HG03039 (cell line): Measurements from ENCODE around the gene TRAF6.
A peak's percentile ranks its signal among the peaks of the same experiment; 100 is the strongest.
"Not testable (repeated sequence)": the region's sequence is repeated elsewhere in the genome, so short reads cannot be mapped to it uniquely, and the experiment has no call there.

Experiments used
- ATAC-seq: cut with Tn5 transposase; IDR thresholded peaks from one replicate; pipeline ENCODE4 v1.9.1; 2021; ENCODE audit warnings: mild to moderate bottlenecking, moderate library complexity; ENCODE audit not compliant: unreplicated experiment

Gene TRAF6, protein sequence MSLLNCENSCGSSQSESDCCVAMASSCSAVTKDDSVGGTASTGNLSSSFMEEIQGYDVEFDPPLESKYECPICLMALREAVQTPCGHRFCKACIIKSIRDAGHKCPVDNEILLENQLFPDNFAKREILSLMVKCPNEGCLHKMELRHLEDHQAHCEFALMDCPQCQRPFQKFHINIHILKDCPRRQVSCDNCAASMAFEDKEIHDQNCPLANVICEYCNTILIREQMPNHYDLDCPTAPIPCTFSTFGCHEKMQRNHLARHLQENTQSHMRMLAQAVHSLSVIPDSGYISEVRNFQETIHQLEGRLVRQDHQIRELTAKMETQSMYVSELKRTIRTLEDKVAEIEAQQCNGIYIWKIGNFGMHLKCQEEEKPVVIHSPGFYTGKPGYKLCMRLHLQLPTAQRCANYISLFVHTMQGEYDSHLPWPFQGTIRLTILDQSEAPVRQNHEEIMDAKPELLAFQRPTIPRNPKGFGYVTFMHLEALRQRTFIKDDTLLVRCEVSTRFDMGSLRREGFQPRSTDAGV

DNA sequence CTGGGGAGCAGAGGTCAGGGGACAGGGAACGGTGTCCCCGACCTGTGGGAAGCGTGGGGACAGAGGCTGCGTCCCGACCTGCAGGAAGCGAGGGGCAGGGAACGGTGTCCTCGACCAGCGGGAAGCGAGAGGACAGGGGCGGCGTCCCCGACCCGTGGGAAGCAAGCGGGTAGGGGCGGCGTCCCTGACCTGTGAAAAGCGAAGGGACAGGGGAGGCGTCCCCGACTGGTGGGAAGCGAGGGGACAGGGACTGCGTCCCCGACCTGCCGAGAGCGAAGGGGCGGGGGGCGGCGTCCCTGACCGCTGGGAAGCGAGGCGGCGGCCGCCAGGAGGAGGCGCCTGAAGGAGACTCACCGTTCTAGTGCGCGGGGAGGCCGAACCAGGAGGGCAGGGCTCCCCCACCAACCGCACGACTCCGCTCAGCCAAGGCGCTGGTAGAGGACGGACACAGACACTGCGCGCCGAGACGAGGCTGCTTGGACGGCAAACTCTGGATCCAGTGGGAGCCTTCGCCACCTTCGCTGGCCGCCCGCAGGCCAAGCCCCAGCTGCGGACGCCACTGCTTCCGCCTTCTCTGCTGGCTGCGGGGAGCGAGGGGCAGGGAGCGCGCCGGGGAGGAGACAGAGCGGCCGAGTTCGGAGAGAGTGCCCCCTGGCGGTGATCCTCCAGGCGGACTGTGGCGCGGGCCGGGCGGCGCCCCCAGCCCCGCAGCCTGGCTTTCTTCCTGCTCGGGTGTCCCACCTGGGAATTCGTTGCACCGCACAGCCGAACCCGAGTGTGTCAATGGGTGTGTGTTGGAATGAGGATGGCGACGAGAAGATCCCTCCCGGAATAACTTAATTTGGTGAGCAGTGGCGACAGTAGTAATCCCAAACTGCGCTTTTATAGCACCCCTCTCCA lies at the start of gene TRAF6:
Gene TRAF6, minus strand, starts transcription at position 579 of the 900 bp plus-strand sequence. CDS start 8,757 bp downstream, outside the sequence.
- peak; percentile 96 for ATAC-seq

DNA sequence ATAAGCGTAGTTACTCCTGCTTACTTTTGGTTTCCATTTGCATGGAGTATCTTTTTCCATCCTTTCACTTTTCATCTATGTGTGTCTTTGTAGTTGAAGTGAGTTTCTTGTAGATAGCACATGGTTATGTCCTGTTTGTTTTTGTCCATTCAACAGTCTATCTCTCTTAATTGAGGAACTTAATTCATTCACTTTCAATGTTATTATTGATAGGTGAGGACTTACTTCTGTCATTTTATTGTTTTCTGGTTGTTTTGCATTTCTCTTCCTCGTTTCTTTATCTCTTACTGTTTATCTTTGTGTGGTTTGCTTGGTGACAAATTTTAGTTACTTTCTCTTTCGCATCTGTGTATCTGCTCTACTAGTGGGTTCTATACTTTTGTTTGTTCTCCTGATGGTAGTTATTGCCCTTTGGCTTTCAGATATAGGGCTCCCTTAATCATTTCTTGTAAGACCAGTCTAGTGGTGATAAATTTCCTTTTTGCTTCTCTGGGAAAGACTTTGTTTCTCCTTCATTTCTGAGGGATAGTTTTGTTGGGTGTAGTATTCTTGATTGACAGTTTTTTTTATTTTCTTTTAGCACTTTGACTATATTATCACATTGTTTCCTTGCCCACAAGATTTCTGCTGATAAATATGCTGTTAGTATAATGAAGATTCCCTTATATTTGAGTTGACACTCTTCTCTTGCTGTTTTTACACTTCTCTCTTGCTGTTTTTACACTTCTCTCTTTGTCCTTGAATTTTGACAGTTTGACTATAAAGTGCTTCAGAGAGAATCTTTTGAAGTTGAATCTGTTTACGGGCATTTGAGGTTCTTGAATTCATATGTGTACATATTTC lies 48.7 kb upstream of the TRAF6 start:
- peak; percentile 77 for ATAC-seq

DNA sequence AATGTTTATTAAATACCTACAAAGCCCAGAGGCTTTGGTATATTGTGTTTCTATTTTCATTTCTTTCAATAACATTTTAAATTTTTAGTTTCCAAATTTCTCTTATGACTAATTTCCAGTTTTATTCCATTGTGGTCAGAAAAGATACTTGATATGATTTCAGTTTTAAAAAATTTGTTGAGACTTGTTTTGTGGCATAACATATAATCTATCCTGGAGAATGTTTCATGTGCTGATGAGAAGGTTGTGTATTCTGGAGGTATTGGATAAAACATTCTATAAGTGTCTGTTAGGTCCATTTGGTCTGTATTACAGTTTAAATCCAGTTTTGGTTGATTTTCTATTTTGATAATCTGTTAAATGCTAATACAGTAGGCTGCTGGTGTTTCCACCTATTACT lies 47.9 kb upstream of the TRAF6 start:
- no peak for ATAC-seq

DNA sequence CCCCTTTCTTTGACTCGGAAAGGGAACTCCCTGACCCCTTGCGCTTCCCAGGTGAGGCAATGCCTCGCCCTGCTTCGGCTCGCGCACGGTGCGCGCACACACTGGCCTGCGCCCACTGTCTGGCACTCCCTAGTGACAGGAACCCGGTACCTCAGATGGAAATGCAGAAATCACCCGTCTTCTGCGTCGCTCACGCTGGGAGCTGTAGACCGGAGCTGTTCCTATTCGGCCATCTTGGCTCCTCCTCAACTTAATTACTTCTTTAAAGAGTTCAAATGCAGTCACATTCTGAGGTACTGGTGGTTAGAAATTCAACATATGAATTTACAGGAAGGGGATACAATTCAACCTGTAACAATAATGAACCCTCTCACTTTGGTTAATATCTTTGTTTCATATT lies 47.3 kb upstream of the TRAF6 start:
- ATAC-seq = not testable (repeated sequence)

DNA sequence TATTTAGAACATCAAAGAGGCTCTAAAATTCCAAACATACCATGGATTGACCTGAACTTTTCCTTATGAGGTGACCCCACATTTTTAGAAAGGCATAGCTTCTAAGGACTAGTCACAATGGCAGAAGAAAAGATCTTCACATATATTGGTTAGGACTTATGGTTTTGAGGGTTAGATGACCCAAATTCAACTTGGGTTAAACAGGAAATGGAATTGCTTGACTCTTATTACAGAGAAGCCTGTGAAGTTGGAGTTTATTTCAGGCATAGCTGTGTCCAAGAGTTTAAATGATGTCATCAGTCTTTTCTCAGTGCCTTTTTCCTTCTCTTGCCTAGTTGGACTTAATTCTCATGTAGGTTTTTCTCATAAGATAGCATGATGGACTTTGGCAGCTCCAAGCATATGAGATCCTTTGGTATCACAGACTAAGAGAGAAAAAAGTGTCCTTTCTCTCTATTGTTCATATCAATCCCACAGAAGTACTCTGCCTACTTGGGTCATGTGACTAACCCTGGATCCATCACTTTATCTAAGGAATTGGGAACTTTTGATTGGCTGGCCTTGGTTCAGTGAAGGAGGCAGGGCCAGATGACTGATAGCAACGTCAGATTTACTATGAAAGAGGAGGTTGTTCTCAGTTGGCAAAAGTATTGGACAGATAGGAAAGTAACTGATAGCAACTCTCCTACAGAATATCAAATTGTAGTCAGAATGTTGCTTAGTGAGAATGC lies 40.5 kb upstream of the TRAF6 start:
- no peak for ATAC-seq

DNA sequence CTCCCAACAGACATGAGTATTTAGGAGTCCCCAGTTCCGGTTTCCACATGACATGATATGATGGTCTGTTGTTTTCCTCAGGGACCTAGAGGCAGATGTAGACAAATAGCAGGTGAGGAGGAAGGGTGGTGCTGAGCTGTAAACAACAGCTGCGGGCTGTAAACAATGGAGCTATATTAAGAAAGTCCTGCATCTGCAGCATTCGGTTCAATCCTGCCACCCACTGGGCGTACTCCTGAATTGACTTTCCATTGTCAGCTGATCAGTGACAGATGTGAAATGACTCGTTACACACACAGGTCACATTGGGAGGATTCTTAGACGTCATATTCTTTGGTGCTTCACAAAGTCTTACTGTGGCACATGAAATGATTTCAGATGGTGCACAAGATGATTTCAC lies 30.9 kb upstream of the TRAF6 start:
- peak; percentile 96 for ATAC-seq

DNA sequence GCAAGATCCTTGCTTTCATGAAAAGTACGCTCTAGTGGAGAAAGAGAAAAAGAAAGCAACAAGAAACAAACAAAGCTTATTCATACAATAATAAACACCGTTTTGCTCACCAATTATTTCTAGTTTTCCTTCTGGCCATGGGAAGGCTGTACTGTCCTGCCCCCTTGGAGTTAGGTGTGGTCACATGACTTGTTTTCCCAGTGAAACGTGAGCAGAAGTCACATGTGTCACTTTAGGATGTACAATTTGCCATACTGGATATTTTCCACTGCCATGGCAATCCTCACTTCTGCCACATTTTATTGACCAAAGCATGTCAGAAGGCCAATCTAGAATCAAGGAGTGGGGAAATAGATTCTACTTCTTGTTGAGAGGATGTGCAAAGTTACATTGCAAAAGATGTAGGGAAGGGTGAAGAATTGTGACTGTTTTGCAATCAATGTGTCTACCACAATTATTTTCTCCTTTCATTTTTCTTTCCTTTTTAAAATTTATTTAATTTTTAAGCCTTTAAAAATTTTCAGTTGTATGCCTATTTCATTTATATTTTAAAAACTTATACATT lies 24.3 kb upstream of the TRAF6 start:
- no peak for ATAC-seq

DNA sequence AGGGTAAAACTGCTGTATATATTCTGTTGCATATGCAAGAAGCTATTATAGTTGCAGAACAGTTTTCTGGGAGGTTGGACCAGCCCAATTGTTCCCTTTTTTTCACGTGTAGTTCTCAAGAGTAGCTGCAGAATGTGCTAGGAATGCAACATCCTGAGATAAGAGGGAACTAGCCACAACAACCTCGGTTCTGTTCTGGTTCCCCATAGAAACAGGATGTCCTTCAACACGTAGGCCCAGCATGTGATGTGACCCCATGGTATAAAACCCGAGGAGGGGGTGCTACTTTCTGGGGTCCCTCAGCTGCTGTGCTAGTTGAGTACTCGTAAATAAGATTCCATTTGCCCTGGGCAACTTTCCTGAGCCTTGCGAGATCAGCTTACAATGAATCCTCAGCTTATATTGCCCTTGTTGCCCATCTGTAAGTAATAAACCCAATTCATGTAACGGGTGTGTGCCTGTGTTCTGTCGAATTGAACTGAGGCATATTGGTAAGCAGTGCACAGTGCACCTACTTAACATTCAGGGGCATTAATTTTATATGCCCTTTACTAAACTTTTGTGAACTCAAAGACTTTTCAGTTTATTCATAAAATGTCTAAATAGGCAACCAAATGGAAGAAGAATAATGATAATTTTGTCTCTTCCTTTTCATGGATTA lies 23.0 kb upstream of the TRAF6 start:
- no peak for ATAC-seq

DNA sequence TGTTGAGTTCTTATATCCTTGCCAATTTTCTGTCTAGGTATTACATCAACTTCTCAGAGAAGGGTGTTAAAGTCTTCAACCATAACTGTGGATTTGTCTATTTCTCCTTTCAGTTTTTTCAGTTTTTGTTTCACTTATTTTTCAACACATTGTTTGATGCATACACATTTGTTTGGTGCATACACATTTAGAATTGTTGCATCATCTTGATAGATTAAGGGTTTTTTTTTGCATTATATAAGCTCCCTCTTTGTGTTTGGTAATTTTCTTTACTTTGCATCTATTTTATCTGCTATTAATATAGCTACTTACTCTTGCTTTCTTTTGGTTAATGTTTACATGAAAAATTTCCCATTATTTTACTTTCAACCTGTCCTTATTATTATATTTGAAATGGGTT lies 20.8 kb upstream of the TRAF6 start:
- no peak for ATAC-seq

DNA sequence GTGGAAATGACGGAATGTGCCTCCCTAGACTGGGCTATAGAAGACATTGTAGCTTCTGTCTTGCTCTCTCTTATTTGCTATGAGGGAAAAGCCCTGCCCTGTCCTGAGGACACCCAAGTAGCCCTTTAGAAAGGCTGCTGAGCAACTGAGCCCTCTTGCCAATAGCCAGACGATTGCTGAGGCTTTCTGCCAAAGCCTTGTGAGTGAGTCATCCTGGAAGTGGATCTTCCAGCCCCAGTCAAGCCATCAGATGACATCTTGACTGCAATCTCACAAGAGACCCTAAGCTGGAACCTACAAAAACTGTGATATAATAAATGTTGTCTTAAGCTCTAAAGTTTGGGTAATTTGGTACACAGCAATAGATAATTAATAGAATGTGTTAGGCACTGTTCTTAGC lies 3.9 kb upstream of the TRAF6 start:
- no peak for ATAC-seq

DNA sequence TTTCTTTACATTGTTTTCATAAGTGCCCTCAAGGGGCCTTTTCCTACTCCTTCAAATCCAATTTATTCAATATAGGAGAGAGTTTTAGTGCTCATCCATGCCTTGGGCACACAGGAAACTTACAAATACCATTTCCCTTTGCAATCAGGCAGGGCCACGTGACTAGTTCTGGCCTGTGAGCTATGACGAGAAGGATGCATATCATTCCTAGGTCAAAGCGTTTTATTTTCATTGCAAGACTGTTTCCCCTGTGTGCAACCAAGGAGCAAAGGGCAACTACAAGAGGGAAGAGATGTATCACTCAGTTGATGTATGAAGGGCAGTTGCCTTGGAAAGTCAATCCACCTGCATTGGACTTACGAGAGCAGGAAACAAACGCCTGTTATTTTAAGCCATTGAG lies 1.9 kb upstream of the TRAF6 start:
- ATAC-seq = no peak

DNA sequence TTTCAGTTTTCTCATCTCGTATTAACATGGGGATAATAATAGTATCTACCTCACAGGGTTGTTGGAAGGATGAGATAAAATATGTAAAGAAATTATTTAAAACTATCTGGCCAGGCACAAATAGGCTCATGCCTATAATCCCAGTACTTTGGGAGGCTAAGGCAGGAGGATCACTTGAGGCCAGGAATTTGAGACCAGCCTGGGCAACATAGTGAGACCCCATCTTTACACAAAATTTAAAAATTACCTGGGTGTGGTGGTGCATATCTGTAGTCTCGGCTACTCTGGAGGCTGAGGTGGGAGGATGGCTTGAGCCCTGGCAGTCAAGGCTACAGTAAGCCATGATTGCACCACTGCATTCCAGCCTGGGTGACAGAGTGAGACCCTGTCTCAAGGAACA lies 990 bp upstream of the TRAF6 start:
- ATAC-seq = not testable (repeated sequence)

DNA sequence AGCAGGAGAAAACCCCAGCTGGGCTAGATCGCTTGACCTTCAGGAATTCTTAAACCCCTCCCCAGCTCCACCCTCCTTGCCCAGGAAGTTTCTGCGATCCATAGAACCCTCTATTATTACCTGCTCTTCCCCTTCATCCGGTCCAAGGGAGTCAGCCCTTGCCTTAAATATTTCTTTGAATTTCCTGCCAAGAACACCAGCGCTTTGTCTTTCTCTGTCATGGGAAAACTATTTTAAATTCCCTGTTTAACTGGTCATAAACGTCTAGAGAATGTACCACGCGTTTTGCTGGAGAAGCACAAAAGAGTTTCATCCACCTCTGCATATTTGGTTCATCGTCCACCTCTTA lies 496 bp upstream of the TRAF6 start:
- no peak for ATAC-seq

DNA sequence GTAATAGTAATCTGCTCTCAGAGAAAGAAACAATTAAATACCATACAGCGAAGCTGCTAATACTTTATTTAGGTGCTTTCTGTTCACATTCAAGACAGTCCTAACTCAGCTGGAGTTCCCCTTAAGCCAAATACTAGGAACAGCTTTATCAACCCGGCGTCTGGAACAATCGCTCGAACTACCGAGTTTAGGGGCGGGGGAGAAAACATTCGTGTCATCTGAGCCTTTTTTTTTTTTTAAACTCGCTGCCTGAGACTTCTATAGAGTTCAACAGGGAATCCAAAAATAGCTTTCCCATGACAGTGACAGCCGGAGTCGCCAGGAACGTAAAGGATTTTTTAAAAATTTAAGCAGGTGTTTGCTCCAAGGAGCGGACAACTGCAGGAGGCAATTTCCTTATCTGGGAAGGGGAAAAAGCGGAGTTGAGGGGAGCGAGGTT lies 852 bp downstream of the TRAF6 start:
- no peak for ATAC-seq

DNA sequence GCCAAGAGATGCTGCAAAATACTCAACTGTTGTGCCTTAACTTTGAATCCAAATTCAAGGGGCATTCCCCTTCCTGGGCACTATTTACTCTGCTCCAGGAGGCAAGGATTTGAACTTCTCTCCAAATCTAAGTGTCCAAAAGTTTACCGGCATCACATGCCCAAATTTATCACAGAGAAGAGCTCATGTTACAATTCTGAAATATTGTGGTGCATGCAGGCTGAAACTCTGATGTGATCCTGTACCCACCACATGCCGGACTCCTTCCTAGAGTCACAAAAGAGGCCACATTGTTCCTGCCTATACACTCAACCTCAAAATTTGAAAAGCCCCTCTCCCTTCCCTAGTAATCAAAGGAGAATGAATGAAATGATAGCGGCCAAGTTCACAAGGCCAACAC lies 1.3 kb downstream of the TRAF6 start:
- ATAC-seq = no peak

DNA sequence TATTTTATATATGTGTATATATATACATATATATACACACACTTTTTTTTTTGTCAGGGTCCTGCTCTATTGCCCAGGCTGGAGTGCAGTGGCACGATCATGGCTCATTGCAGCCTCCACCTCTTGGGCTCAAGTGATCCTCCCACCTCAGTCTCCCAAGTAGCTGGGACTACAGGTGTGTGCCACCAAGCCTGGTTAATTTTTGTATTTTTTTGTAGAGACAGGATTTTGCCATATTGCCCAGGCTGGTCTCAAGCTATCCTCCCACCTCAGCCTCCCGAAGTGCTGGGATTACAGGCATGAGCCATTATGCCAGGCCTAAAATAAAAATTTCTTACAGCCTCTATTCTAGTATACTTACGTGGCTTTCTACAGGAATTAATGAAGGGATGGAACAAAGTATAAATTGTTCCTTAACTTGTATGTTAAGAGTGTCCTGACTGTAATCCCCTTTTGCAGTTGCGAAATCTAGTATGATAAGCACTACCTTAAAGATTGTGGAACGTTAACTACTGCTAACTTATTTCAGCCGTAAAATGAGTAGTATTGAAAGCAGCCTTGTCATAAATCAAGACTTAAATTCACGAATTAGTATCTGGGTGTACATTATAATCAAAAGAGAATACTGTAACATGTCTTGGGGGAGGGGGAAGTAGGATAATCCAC lies 2.1 kb downstream of the TRAF6 start:
- ATAC-seq = no peak

DNA sequence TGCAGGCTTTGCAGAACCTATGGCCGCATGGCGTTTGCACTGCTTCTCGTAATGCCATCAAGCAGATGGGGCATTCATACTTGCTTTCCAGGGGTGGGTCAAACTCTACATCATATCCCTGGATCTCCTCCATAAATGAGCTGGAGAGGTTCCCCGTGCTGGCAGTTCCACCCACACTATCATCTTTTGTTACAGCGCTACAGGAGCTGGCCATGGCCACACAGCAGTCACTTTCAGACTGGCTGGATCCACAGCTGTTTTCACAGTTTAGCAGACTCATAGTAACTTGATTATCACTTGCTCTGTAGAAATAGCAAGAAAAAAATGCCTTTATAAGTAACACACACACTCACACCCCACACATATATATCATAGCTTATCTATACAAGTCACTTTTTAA lies 8.8 kb downstream of the TRAF6 start:
- ATAC-seq = no peak

DNA sequence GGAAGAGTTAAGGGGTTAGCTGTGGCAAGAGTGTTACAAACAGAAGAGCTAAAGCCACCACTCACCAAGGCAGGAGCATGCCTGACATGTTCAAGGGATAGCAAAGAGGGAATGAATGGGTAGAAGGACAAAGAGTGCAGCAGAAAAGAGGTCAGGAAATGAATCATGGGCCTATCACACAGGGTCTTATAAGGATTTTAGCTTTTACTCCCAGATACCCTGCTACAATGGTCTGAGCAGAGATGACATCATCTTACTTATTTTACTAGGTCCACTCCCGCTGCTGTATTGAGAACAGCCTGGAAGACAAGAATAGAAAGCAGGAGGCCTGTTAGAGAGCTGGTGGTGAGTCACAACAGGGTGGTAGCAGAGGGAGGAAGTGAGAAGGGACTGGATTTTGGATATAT lies 9.8 kb downstream of the TRAF6 start:
- ATAC-seq = peak; percentile 97

DNA sequence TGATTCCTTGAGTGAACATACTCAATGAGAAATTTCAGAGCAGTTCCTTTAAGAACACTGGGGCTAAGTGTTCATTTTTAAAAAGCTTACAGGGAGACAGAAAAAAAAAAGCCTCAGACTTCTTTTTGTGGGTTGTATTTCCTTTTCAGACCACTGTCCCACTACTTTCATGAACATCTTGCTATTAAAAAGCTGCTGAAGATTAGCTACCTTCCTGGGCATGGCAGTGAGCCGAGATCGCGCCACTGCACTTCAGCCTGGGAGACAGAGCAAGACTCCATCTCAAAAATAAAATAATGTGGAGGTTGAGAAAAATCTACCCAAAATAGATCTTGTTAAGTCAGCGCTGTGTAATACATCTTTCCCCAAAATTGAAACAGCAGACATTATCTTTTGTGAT lies 10.8 kb downstream of the TRAF6 start:
- ATAC-seq = no peak
